ENCODE data around the gene PRXL2A.

The PRXL2A gene

GRCh38 chr10:80379701-80380100 lies 28.6 kb upstream of the PRXL2A start:
- DNase-seq (ENCODE audit: low read depth), result no peak
- no peak for TF ChIP-seq CTCF (conservative IDR thresholded peaks at IDR 0.05; ENCODE audit: low read depth, low read length)
- no peak overlapping the region for H3K4me3 ChIP-seq (ENCODE audit: low read depth, low read length)

GRCh38 chr10:80380185-80380584 lies 28.2 kb upstream of the PRXL2A start:
- no peak for DNase-seq (ENCODE audit: low read depth)
- TF ChIP-seq CTCF (conservative IDR thresholded peaks at IDR 0.05; ENCODE audit: low read depth, low read length), result no peak
- H3K4me3 ChIP-seq (ENCODE audit: low read depth, low read length), result no peak overlapping the region

- peak; percentile 66 for DNase-seq (ENCODE audit: low read depth)
- TF ChIP-seq CTCF (conservative IDR thresholded peaks at IDR 0.05; ENCODE audit: low read depth, low read length), result peak; percentile 78
- no peak overlapping the region for H3K4me3 ChIP-seq (ENCODE audit: low read depth, low read length)
Measured at GRCh38 chr10:80382989-80383388, 25.4 kb upstream of the PRXL2A start.

- no peak for DNase-seq (ENCODE audit: low read depth)
- no peak overlapping the region for H3K4me3 ChIP-seq (ENCODE audit: low read depth, low read length)
- no peak for TF ChIP-seq CTCF (conservative IDR thresholded peaks at IDR 0.05; ENCODE audit: low read depth, low read length)
Measured at GRCh38 chr10:80390740-80391139, 17.6 kb upstream of the PRXL2A start.

- DNase-seq (ENCODE audit: low read depth), result peak; percentile 34
Measured at GRCh38 chr10:80392250-80392649, 16.1 kb upstream of the PRXL2A start.

GRCh38 chr10:80394358-80394916 lies 13.9 kb upstream of the PRXL2A start:
- H3K4me3 ChIP-seq (ENCODE audit: low read depth, low read length), result no peak overlapping the region
- DNase-seq (ENCODE audit: low read depth), result no peak
- TF ChIP-seq CTCF (conservative IDR thresholded peaks at IDR 0.05; ENCODE audit: low read depth, low read length), result no peak

More at GRCh38 chr10:80392250-80392649, 16.1 kb upstream of the PRXL2A start:
- H3K4me3 ChIP-seq (ENCODE audit: low read depth, low read length), result no peak overlapping the region
- TF ChIP-seq CTCF (conservative IDR thresholded peaks at IDR 0.05; ENCODE audit: low read depth, low read length), result no peak

GRCh38 chr10:80397014-80397413 lies 11.3 kb upstream of the PRXL2A start:
- no peak overlapping the region for H3K4me3 ChIP-seq (ENCODE audit: low read depth, low read length)
- no peak for DNase-seq (ENCODE audit: low read depth)
- no peak for TF ChIP-seq CTCF (conservative IDR thresholded peaks at IDR 0.05; ENCODE audit: low read depth, low read length)

Measured in choroid plexus epithelial cell (primary cell).